IMR-90 (cell line): ENCODE results near the gene CMTM8. TPM values are rescaled to one million over a fixed set of nuclear protein-coding genes. Genes with fewer than 3 reads are reported as not detected.

Experiments used
- ATAC-seq: fragments of 200-7000 bp; cut with Tn5 transposase; 2 replicates; pipeline ENCODE4 v1.9.1; 2020; ENCODE audit warnings: low read depth, mild to moderate bottlenecking, moderate library complexity
- BruUV-seq: library from RNA; stranded (reverse); fragments of 400-500 nt; replicated peaks from 2 replicates; lab custom pipeline; 2021; lab: Mats Ljungman, UMichigan
- CTCF ChIA-PET: fragments of 300-600 bp; formaldehyde crosslinking; extraction: SDS; loops from one replicate; lab custom pipeline; 2021; ENCODE audit warnings: antibody characterized with exemption; lab: Yijun Ruan, JAX
- POLR2A ChIA-PET: fragments of 300-600 bp; sonication (Branson Sonifier 250); formaldehyde crosslinking; loops from one replicate; lab custom pipeline; 2022; ENCODE audit warnings: antibody characterized with exemption; ENCODE audit not compliant: unreplicated experiment; lab: Charles Lee
- DNase-seq: peaks from one replicate; pipeline ENCODE4 v3.0.0; 2013
- H2AFZ ChIP-seq: replicated peaks from 2 replicates; pipeline ENCODE3; 2013; ENCODE audit warnings: low read length, mild to moderate bottlenecking; ENCODE audit not compliant: poor library complexity
- H2AK5ac ChIP-seq: 2 replicates; pipeline ENCODE4 v1.6.1; 2013; ENCODE audit warnings: low read depth, low read length, inconsistent platforms
- H2AK9ac ChIP-seq: replicated peaks from 2 replicates; pipeline ENCODE3; 2013; ENCODE audit warnings: mild to moderate bottlenecking, low read depth, low read length, moderate library complexity; ENCODE audit not compliant: poor library complexity
- H2BK120ac ChIP-seq: 2 replicates; pipeline ENCODE4 v1.6.1; 2013; ENCODE audit warnings: low read depth, low read length, inconsistent platforms
- H2BK15ac ChIP-seq: 3 replicates; pipeline ENCODE4 v1.6.1; 2013; ENCODE audit warnings: low read depth, low read length, inconsistent platforms
- H2BK20ac ChIP-seq: 2 replicates; pipeline ENCODE4 v1.6.1; 2013; ENCODE audit warnings: low read depth, mild to moderate bottlenecking, inconsistent platforms, low read length, moderate library complexity
- H2BK5ac ChIP-seq: 2 replicates; pipeline ENCODE4 v1.6.1; 2013; ENCODE audit warnings: mild to moderate bottlenecking, low read depth, low read length, inconsistent platforms; ENCODE audit not compliant: poor library complexity, severe bottlenecking
- H3K14ac ChIP-seq: replicated peaks from 2 replicates; pipeline ENCODE4 v1.6.1; 2013; ENCODE audit warnings: low read depth, low read length, inconsistent platforms
- H3K18ac ChIP-seq: 2 replicates; pipeline ENCODE4 v1.6.1; 2013; ENCODE audit warnings: low read depth, low read length, control low read depth
- H3K23ac ChIP-seq: 2 replicates; pipeline ENCODE4 v1.6.1; 2013; ENCODE audit warnings: low read depth, low read length, inconsistent platforms
- H3K27ac ChIP-seq: 2 replicates; pipeline ENCODE4 v1.5.1; 2013; ENCODE audit warnings: mild to moderate bottlenecking, control low read depth, low read length; ENCODE audit not compliant: insufficient read depth
- H3K27me3 ChIP-seq: 2 replicates; pipeline ENCODE4 v1.6.1; 2013; ENCODE audit warnings: low read length; ENCODE audit not compliant: control insufficient read depth, insufficient read depth
- H3K36me3 ChIP-seq: 2 replicates; pipeline ENCODE4 v1.6.1; 2013; ENCODE audit warnings: low read length, mixed read lengths; ENCODE audit not compliant: control insufficient read depth, insufficient read depth
- H3K4ac ChIP-seq: 2 replicates; pipeline ENCODE4 v1.6.1; 2013; ENCODE audit warnings: low read depth, low read length, inconsistent platforms
- H3K4me1 ChIP-seq: 2 replicates; pipeline ENCODE4 v1.6.1; 2013; ENCODE audit warnings: low read length, mixed read lengths; ENCODE audit not compliant: control insufficient read depth, insufficient read depth
- H3K4me2 ChIP-seq: 2 replicates; pipeline ENCODE4 v1.6.1; 2013; ENCODE audit warnings: low read depth, mild to moderate bottlenecking, control low read depth, low read length, moderate library complexity
- H3K4me3 ChIP-seq: 2 replicates; pipeline ENCODE4 v1.5.1; 2013; ENCODE audit warnings: low read depth, mild to moderate bottlenecking, control low read depth, low read length, moderate library complexity; ENCODE audit not compliant: insufficient read depth
- H3K56ac ChIP-seq: 2 replicates; pipeline ENCODE4 v1.6.1; 2013; ENCODE audit warnings: low read length, inconsistent platforms; ENCODE audit not compliant: insufficient read depth; ENCODE audit errors: extremely low read depth
- H3K79me1 ChIP-seq, 2 experiments: 2 replicates each; pipeline ENCODE4 v1.6.1; 2013; ENCODE audit warnings: low read length in 2 of 2, inconsistent platforms in 1 of 2, low read depth in 1 of 2
- H3K9ac ChIP-seq: 2 replicates; pipeline ENCODE4 v1.6.1; 2013; ENCODE audit warnings: low read depth, low read length, control low read depth
- H3K9me1 ChIP-seq: 2 replicates; pipeline ENCODE4 v1.6.1; 2013; ENCODE audit warnings: low read length, inconsistent platforms; ENCODE audit not compliant: insufficient read depth
- H3K9me3 ChIP-seq: 2 replicates; pipeline ENCODE4 v1.6.1; 2013; ENCODE audit warnings: low read length; ENCODE audit not compliant: control insufficient read depth, insufficient read depth
- H4K20me1 ChIP-seq: 2 replicates; pipeline ENCODE4 v1.6.1; 2013; ENCODE audit warnings: low read length, inconsistent platforms; ENCODE audit not compliant: insufficient read depth
- H4K5ac ChIP-seq: 2 replicates; pipeline ENCODE4 v1.6.1; 2013; ENCODE audit warnings: mild to moderate bottlenecking, low read depth, low read length, control low read depth
- H4K8ac ChIP-seq, 2 experiments: 2 replicates each; pipeline ENCODE4 v1.6.1; 2013; ENCODE audit warnings: low read depth in 2 of 2, low read length in 2 of 2, control low read depth in 1 of 2, inconsistent platforms in 1 of 2
- H4K91ac ChIP-seq: 2 replicates; pipeline ENCODE4 v1.6.1; 2013; ENCODE audit warnings: low read depth, low read length, inconsistent platforms; ENCODE audit not compliant: insufficient read depth
- BHLHE40 ChIP-seq: fragments of 150-350 bp; IDR thresholded peaks from 2 replicates; pipeline ENCODE4 v1.6.1; 2016; ENCODE audit warnings: mild to moderate bottlenecking, low read depth, low read length
- CEBPB ChIP-seq: IDR thresholded peaks from 2 replicates; pipeline ENCODE4 v1.6.1; 2012; ENCODE audit warnings: low read depth, low read length, improper control_type of control experiment
- CHD1 ChIP-seq: IDR thresholded peaks from 2 replicates; pipeline ENCODE4 v1.6.1; 2012; ENCODE audit warnings: low read depth, low read length, improper control_type of control experiment
- CTCF ChIP-seq: conservative IDR thresholded peaks from 2 replicates; pipeline ENCODE4 v1.5.1; 2012; ENCODE audit warnings: mild to moderate bottlenecking, low read depth, low read length, improper control_type of control experiment
- ELK1 ChIP-seq: fragments of 150-350 bp; IDR thresholded peaks from 2 replicates; pipeline ENCODE4 v1.6.1; 2016; ENCODE audit warnings: low read depth, mild to moderate bottlenecking, low read length, moderate library complexity, borderline replicate concordance
- FOS ChIP-seq: fragments of 150-350 bp; IDR thresholded peaks from 2 replicates; pipeline ENCODE4 v1.6.1; 2016; ENCODE audit warnings: low read depth, low read length
- MAFK ChIP-seq: IDR thresholded peaks from 2 replicates; pipeline ENCODE4 v1.6.1; 2012; ENCODE audit warnings: low read depth, low read length, improper control_type of control experiment
- MAZ ChIP-seq: IDR thresholded peaks from 2 replicates; pipeline ENCODE4 v1.6.1; 2012; ENCODE audit warnings: low read depth, mild to moderate bottlenecking, low read length, improper control_type of control experiment, moderate library complexity, borderline replicate concordance
- MXI1 ChIP-seq: IDR thresholded peaks from 2 replicates; pipeline ENCODE4 v1.6.1; 2012; ENCODE audit warnings: low read depth, mild to moderate bottlenecking, low read length, moderate library complexity, borderline replicate concordance
- NFE2L2 ChIP-seq: fragments of 150-350 bp; IDR thresholded peaks from 2 replicates; pipeline ENCODE4 v1.6.1; 2016; ENCODE audit warnings: low read depth, mild to moderate bottlenecking, low read length
- POLR2A ChIP-seq: IDR thresholded peaks from 2 replicates; pipeline ENCODE4 v1.6.1; 2012; ENCODE audit warnings: mild to moderate bottlenecking, low read depth, low read length
- RAD21 ChIP-seq: IDR thresholded peaks from 2 replicates; pipeline ENCODE4 v1.6.1; 2012; ENCODE audit warnings: low read length, improper control_type of control experiment
- RCOR1 ChIP-seq: IDR thresholded peaks from 2 replicates; pipeline ENCODE4 v1.6.1; 2012; ENCODE audit warnings: mild to moderate bottlenecking, low read length, improper control_type of control experiment; ENCODE audit not compliant: insufficient replicate concordance
- RFX5 ChIP-seq: IDR thresholded peaks from 2 replicates; pipeline ENCODE4 v1.8.0; 2012; ENCODE audit warnings: low read depth, mild to moderate bottlenecking, low read length, moderate library complexity
- SMC3 ChIP-seq: fragments of 150-350 bp; IDR thresholded peaks from 2 replicates; pipeline ENCODE4 v1.6.1; 2016; ENCODE audit warnings: low read depth, mild to moderate bottlenecking, antibody characterized with exemption, low read length, moderate library complexity
- USF2 ChIP-seq: fragments of 150-350 bp; IDR thresholded peaks from 2 replicates; pipeline ENCODE4 v1.6.1; 2017; ENCODE audit warnings: mild to moderate bottlenecking, antibody characterized with exemption, low read length, low read depth
- WGBS, 2 experiments: methylation state at CpG; one replicate each; pipeline versions ENCODE4 v1.1.5 to v1.1.7; 2013; ENCODE audit warnings: missing lambda C conversion rate in 2 of 2; ENCODE audit not compliant: insufficient read length in 1 of 2; ENCODE audit errors: extremely low coverage in 2 of 2; 5-methylcytosine and 5-hydroxymethylcytosine counted together
- dilution Hi-C: fragments of 300-500 bp; cut with HindIII; formaldehyde crosslinking; loops from one replicate; pipeline ENCODE4 v1.14.3; 2018; ENCODE audit warnings: low sequenced_read_pairs; ENCODE audit not compliant: unreplicated experiment
- in situ Hi-C: fragments of 300-500 bp; cut with MboI; formaldehyde crosslinking; loops from 3 replicates; pipeline ENCODE4 v1.14.3; 2019; ENCODE audit warnings: low sequenced_read_pairs, inconsistent platforms, mixed read lengths
- intact Hi-C: fragments of 100-400 bp; cut with micrococcal nuclease; formaldehyde crosslinking; loops from 2 replicates; pipeline ENCODE4 v1.10.0; 2022
- polyA plus RNA-seq, 3 experiments: library from polyadenylated mRNA; depleted of rRNA; stranded (reverse); fragments of >200 nt; gene quantifications; 2 replicates each; pipeline ENCODE4 v1.2.3, GENCODE V29; 2012; ENCODE audit warnings: low replicate concordance in 1 of 3
- total RNA-seq: library from RNA; depleted of rRNA; stranded (reverse); fragments of >200 nt; gene quantifications from 2 replicates; pipeline ENCODE4 v1.2.3, GENCODE V29; 2012

The CMTM8 gene
- total and polyA plus RNA-seq, 2 of the 4 experiments (the other 2 are of a cell fraction): 0.15 TPM; not detected in 1

- Histone ChIP-seq H2AFZ (no peak overlapping the region), H3K23ac (no peak overlapping the region), H3K27me3 (peaks cover 5% of the 10 kb centered on the region; the same call in 1 of the 2 replicates), H3K79me1 (no peaks in the 10 kb centered on the region), H3K9ac (no peak overlapping the region), H2BK120ac (no peak overlapping the region), H2BK15ac (no peak overlapping the region), H3K27ac (no peak overlapping the region), H2AK5ac (no peak overlapping the region), H2AK9ac (no peak overlapping the region), H3K4me3 (no peak overlapping the region), H3K4ac (no peak overlapping the region), H4K20me1 (no peaks in the 10 kb centered on the region), H3K14ac (no peak overlapping the region), H3K4me2 (no peak overlapping the region), H3K4me1 (no peaks in the 10 kb centered on the region), H3K36me3 (no peaks in the 10 kb centered on the region), H3K18ac (no peak overlapping the region), H3K9me3 (no peaks in the 10 kb centered on the region), H4K8ac (no peak overlapping the region), H4K91ac (no peak overlapping the region), H2BK20ac (no peak overlapping the region), H4K5ac (no peak overlapping the region), H3K56ac (no peak overlapping the region), H3K9me1 (no peaks in the 10 kb centered on the region), H2BK5ac (no peak overlapping the region)
- no peak for DNase-seq
- no TSS peak for BruUV-seq
- no peak for ATAC-seq
- POLR2A ChIA-PET: no interaction called here
- dilution Hi-C loops: no loop called here
- WGBS, 2 experiments: 61% methylated on average over 5 of the region's 6 CpGs; no CpG with 5 or more reads in 1 of the 2 experiments
- intact Hi-C loops: no loop called here
- in situ Hi-C loops: no loop called here
- TF ChIP-seq ELK1 (no peak), USF2 (no peak), CEBPB (no peak), CHD1 (no peak), BHLHE40 (no peak), SMC3 (no peak), NFE2L2 (no peak), MAZ (no peak), FOS (no peak), MXI1 (no peak), RAD21 (no peak), MAFK (no peak), RFX5 (no peak), POLR2A (no peak), RCOR1 (no peak), CTCF (no peak)
- CTCF ChIA-PET: no interaction called here
Measured at GRCh38 chr3:32320080-32320479, 81.6 kb downstream of the CMTM8 start.
